UCSD-AML1 (cell line): Measurements from ENCODE around the gene OXLD1.
"Not testable (repeated sequence)": the region's sequence is repeated elsewhere in the genome, so short reads cannot be mapped to it uniquely, and the experiment has no call there.

ENCODE experiments used
- DNase-seq: peaks from one replicate; lab custom pipeline; 2025; ENCODE audit not compliant: unreplicated experiment; lab: John Stamatoyannopoulos, UW

The OXLD1 gene

DNA sequence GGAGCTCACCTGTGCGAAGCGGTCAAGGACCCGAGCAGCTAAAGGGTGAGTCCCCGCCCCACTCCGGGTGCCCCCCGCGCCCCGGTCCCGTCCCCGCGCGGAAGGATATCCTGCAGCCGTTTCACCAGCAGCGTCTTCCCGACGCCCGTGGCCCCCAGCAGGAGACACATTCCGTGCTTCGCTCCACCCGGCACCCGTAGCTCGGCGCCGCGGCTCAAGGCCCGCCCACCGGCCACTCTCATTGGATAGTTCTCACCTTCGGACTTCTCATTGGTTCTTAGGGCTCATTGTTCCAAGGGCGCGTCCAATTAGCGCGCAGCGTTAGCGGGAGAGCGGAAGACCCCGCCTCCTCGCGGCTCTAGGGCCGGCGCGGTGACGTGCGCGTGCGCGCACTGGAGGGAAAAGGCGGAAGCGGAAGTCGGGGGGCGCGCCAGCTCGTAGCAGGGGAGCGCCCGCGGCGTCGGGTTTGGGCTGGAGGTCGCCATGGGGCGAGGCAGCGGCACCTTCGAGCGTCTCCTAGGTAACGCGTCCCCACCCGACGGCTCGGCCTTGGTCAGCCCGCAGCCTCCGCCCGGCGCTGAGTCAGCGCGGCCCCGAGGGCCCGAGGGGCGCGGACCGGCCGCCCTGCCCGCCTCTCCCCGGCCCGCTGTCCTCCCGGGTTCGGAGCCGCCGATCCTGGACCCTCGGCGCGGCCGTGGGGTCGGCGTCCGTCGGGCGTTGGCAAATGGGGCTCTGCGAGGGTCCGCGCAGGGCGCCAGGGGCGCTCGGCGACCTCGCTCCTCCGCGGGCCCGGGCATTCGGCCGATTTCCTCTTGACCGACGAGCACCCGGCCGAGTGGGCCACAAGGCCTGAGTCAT is 17.4 kb upstream of the OXLD1 start, which contains the start of the genes ARL16 and HGS:
ARL16 (minus strand) TSS at position 214 of the 858 bp plus-strand sequence; CDS start at position 170, 44 bp downstream.
HGS (plus strand) TSS at position 428 of the 858 bp plus-strand sequence; CDS start at position 484, 56 bp downstream.
- peak; percentile 99 for DNase-seq

DNA sequence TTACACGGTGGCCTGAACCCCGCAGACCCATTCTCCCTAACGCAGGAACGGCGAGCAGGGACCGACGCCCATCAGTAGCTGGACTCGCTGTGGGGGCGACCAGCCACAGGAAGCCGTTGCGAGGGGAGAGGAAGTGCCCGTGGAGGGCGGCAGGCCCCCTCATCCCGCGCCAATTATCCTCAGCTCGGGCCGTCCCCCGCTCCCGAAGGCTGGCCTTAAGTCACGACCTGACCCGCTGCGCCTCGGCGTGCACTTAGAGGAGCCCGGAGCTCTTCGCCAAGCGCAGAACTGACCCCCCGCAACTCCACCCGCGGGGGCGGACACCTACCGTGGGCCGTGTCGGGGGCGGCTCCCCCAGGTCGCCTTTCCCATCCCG is 16.8 kb upstream of the OXLD1 start:
- DNase-seq: no peak

- no peak for DNase-seq
Observed at GRCh38 chr17:81682565-81683207, 16.3 kb upstream of the OXLD1 start.

GRCh38 chr17:81681672-81682071 is 15.3 kb upstream of the OXLD1 start:
- DNase-seq: no peak

- DNase-seq: no peak
Observed at GRCh38 chr17:81680150-81680549, 13.7 kb upstream of the OXLD1 start.

- DNase-seq: no peak
Observed at GRCh38 chr17:81676906-81677305, 10.5 kb upstream of the OXLD1 start.

GRCh38 chr17:81675515-81676221 is 9.3 kb upstream of the OXLD1 start:
- DNase-seq: not testable (repeated sequence)

- no peak for DNase-seq
Observed at GRCh38 chr17:81673561-81674258, 7.3 kb upstream of the OXLD1 start.

DNA sequence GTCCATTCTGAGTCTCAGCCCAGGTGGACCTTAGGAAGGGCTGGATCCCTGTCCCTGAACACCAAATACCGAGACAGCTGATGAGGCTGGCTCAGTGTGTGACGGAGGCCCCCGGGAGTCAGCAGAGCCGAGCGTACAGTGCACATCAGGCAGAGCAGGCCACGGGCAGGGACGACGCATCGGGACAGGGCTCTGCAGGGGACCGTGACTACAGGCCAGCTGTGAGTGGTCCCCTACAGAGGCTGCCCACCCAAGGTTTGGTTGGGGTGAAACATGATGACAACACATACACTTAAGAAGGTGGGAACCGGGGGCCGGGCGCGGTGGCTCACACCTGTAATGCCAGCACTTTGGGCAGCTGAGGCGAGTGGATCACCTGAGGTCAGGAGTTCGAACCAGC is 6.5 kb upstream of the OXLD1 start:
- DNase-seq: no peak

GRCh38 chr17:81672504-81672903 is 6.1 kb upstream of the OXLD1 start:
- DNase-seq: no peak

- peak; percentile 34 for DNase-seq
Observed at GRCh38 chr17:81667754-81668153, 1.3 kb upstream of the OXLD1 start.

- DNase-seq: no peak
Observed at GRCh38 chr17:81666092-81666341, 388 bp downstream of the OXLD1 start.

DNA sequence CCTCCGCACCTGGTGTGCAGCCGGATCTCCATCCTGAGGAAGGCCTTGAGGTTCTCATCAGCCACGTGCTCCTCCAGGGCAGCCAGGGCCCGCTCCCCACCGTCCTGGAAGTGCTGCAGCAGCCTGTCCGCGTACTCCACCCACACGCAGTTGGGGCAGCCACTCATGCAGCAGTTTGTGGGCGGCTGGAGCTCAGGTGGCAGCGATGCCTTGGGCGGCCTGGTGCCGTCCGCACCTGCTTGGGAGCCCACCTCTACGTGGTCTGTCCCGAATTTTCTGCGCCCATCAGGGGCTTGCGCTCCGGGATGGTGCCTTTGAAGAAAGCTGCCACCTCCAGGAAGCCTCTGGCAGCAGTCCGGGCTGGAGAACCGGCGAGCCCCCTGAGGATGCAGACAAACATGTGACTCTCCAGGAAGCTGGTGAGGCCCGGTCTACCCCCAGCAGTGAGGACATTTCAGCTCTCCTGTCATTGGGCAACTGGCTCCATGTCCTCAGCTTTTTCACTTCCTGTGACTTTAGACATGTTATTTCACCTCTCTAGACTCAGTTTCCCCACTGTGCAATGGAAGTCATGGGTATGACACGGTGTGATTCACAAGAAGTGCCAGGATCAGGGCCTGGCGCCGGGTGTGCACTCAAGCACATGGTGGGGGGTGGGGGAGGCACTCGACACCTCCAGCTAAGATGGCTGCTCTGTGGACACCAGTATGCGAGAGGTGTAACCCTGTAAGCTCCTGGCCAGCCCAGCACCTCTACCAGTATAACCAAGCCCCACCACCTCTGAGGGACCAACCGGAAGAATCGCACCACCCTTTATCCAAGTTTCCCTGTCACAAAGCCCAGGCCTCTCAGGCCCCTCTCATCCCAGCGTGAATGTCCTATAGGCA is 957 bp downstream of the OXLD1 start:
- DNase-seq: peak; percentile 49

- DNase-seq: no peak
Observed at GRCh38 chr17:81664051-81664470, 2.3 kb downstream of the OXLD1 start.

DNA sequence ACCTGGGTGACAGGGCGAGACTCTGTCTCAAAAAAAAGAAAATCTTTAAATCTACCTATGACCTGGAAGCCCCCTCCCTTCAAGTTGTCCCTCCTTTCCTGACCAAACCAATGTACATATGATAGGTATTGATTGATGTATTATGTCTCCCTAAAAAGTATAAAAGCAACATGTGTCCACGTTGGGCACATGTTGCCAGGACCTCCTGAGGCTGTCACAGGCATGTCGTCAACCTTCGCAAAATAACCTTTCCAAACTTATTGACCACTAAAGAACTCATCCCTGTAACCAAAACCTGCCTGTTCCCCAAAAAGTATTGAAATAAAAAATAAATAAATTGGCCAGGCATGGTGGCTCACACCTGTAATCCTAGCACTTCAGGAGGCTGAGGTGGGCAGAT is 4.4 kb downstream of the OXLD1 start:
- no peak for DNase-seq

- DNase-seq: no peak
Observed at GRCh38 chr17:81660441-81660840, 6.0 kb downstream of the OXLD1 start.

- no peak for DNase-seq
Observed at GRCh38 chr17:81659038-81659437, 7.4 kb downstream of the OXLD1 start.

- DNase-seq: no peak
Observed at GRCh38 chr17:81656835-81657234, 9.6 kb downstream of the OXLD1 start.

- no peak for DNase-seq
Observed at GRCh38 chr17:81656118-81656743, 10.2 kb downstream of the OXLD1 start, which contains the start of gene PDE6G. Gene PDE6G, minus strand, starts transcription at chr17:81656542. Its CDS starts 3,237 bp downstream, at chr17:81653305.
